ENCODE measurements around the gene CYTH2. TPM values are rescaled to one million over a fixed set of nuclear protein-coding genes. Genes with fewer than 3 reads are reported as not detected.

The CYTH2 gene
- total RNA-seq, 1 donor from 2014 or later: 69.9 TPM

DNA sequence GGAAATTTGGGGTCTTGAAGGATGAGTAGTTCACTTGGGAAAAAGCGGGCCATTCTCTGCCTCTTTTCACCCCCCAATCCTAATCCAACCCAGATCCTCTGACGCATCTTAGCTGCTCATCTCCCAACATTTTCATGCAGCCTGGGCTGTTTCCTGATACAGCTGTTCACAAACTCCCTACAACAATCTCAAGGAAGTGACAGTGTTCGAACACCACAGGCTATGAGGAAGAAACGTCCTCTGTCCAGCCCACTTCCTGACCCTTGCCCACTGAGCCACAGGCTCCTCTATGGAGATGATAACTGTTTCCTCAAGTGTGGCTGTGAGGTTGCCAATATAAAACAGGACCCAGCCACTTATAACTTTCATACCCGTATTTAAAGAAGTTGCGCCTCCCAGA is 26.2 kb downstream of the CYTH2 start:
- Mint-ChIP-seq H3K27me3 (ENCODE audit: low read depth) (peaks cover 16% of the 10 kb centered on the region), H3K36me3 (ENCODE audit: low read depth) (no peaks in the 10 kb centered on the region), H3K9me3 (ENCODE audit: low read depth) (no peaks in the 10 kb centered on the region), H3K4me1 (ENCODE audit: low read depth) (peaks cover 33% of the 10 kb centered on the region), H3K27ac (ENCODE audit: unreplicated experiment) (peak overlapping the region; percentile 17), H3K4me3 (ENCODE audit: unreplicated experiment) (no peak overlapping the region)
- TF ChIP-seq, protein P1, sequence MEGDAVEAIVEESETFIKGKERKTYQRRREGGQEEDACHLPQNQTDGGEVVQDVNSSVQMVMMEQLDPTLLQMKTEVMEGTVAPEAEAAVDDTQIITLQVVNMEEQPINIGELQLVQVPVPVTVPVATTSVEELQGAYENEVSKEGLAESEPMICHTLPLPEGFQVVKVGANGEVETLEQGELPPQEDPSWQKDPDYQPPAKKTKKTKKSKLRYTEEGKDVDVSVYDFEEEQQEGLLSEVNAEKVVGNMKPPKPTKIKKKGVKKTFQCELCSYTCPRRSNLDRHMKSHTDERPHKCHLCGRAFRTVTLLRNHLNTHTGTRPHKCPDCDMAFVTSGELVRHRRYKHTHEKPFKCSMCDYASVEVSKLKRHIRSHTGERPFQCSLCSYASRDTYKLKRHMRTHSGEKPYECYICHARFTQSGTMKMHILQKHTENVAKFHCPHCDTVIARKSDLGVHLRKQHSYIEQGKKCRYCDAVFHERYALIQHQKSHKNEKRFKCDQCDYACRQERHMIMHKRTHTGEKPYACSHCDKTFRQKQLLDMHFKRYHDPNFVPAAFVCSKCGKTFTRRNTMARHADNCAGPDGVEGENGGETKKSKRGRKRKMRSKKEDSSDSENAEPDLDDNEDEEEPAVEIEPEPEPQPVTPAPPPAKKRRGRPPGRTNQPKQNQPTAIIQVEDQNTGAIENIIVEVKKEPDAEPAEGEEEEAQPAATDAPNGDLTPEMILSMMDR (IDR thresholded peaks at IDR 0.05): no peak
- no peak for DNase-seq (ENCODE audit: low spot score)

DNA sequence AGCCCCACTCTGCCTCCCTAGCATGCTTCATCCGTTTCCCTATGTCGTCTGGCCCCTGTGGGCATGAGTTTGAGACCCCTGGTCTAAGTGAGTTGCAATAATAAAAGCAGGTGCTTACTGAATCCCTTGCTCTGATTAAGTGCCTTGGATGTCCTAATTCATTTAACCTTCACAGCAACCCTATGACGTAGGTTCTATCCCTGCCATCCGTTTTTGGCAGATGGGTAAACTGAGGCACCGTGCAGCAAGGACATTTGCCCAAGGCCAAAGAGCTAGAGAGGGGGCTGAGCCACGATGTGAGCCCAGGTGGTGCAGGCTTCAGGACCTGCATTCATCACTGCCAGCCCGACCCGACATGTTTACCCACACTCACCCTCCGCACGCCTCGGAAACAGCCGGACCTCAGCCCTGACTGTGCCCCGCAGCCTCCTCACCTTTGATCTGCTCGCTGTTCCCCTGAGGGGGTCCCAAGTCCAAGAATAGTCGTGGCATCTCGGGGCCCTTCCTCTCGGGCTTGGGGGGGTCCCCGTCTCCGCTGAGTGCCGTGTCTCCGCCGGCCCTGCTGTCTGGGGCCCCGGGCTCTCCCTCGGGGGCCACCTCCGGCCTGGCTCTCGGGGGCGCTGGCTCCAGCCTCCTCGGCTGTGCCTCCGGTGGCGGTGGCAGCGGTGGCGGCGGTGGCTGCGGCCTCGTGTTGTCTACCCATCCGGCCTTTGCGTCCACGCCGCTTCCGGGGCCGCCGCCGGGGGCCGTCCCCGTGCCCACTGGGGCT is 28.0 kb downstream of the CYTH2 start:
- no peak overlapping the region for H3K4me3 Mint-ChIP-seq (ENCODE audit: unreplicated experiment)
- no peaks in the 10 kb centered on the region for H3K36me3 Mint-ChIP-seq (ENCODE audit: low read depth)
- H3K9me3 Mint-ChIP-seq (ENCODE audit: low read depth): no peaks in the 10 kb centered on the region
- DNase-seq (ENCODE audit: low spot score): no peak
- H3K27me3 Mint-ChIP-seq (ENCODE audit: low read depth): peaks cover 19% of the 10 kb centered on the region
- H3K4me1 Mint-ChIP-seq (ENCODE audit: low read depth): peaks cover 27% of the 10 kb centered on the region
- no peak overlapping the region for H3K27ac Mint-ChIP-seq (ENCODE audit: unreplicated experiment)
- TF ChIP-seq, protein P1 (IDR thresholded peaks at IDR 0.05): no peak

DNA sequence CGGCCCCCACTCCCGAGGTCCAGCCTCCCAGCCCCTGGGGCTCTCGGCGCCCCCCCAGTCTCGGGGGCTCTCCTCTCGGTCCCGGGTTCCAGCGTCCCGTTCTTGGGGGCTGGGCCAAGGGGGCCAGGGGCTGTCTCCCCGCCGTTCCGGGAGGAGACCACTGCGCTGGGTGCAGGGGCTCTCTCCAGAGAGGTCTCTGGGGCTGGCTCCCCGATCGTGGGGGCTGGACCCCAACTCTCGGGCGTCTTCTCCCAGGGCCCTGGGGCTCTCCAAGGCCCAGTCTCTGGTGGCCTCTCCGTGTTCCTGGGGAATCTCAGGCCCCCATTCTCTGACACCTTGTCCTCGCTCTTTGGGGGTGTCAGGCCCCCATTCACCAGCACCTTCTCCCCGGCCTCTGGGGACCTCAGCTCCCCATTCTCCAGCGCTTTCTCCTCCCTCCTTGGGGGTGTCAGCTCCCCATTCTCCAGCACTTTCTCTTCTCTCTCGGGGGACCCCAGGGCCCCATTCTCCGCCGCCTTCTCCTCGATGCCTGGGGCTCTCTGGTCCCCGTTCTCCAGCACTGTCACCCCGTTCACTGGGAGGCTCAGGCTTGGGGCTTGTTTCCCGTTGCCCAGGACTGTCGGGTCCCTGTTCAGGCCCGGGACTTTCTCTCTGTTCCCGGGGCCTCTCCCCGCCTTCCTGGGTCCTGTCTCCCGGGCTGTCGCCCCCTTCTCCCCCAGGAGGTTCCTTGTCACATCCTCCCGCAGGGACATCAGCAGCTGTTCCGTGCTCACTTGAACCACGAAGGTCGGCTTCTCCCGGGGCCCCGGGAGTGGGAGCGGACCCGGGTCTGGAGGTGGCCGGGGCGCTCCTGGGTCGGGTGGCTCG is 28.8 kb downstream of the CYTH2 start:
- H3K27ac Mint-ChIP-seq (ENCODE audit: unreplicated experiment): no peak overlapping the region
- peaks cover 15% of the 10 kb centered on the region for H3K27me3 Mint-ChIP-seq (ENCODE audit: low read depth)
- H3K36me3 Mint-ChIP-seq (ENCODE audit: low read depth): no peaks in the 10 kb centered on the region

DNA sequence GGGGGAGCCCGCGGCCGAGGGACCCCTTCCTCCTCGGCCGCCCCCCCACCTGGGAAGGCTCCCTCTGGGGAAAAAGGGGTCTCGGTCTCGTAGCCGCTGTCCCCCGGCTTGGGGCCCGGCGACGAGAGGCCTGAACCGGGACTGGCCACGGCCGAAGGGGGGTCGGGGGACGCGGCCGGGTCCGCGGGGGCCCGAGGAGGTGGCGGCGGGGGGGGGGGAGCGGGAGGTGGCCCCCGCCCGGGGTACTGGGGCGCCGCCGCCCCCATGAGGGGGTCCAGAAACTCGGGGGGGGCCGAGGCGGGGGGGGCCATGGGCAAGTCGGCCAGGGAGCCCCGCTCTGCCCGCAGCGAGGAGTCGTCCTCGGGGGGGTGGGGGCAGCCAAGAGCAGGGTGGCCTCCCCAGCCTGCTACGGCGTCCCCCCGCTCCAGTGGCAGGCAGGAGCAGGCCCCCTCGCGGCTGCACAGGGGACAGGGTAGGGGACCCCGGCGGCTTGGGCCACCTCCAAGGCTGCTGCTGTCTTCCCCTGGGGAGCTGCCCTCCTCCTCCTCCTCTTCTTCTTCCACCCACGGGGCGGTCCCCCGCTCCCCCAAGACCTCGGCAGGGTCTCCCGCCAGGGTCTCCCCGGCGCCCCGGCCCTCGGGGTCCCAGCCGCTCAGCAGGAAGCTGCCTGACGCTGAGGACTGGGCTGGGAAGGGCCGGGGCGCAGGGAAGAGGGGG is 29.6 kb downstream of the CYTH2 start:
- peaks cover 15% of the 10 kb centered on the region for H3K27me3 Mint-ChIP-seq (ENCODE audit: low read depth)

More for the DNA sequence above, 28.8 kb downstream of the CYTH2 start:
- no peak for DNase-seq (ENCODE audit: low spot score)
- no peak overlapping the region for H3K4me3 Mint-ChIP-seq (ENCODE audit: unreplicated experiment)
- peaks cover 21% of the 10 kb centered on the region for H3K4me1 Mint-ChIP-seq (ENCODE audit: low read depth)
- H3K9me3 Mint-ChIP-seq (ENCODE audit: low read depth): no peaks in the 10 kb centered on the region
- TF ChIP-seq, protein P1 (IDR thresholded peaks at IDR 0.05): no peak

More for the DNA sequence above, 29.6 kb downstream of the CYTH2 start:
- H3K27ac Mint-ChIP-seq (ENCODE audit: unreplicated experiment): no peak overlapping the region
- no peak for DNase-seq (ENCODE audit: low spot score)
- TF ChIP-seq, protein P1 (IDR thresholded peaks at IDR 0.05): no peak
- H3K36me3 Mint-ChIP-seq (ENCODE audit: low read depth): no peaks in the 10 kb centered on the region
- no peak overlapping the region for H3K4me3 Mint-ChIP-seq (ENCODE audit: unreplicated experiment)
- H3K9me3 Mint-ChIP-seq (ENCODE audit: low read depth): no peaks in the 10 kb centered on the region
- peaks cover 21% of the 10 kb centered on the region for H3K4me1 Mint-ChIP-seq (ENCODE audit: low read depth)
